NCI-H146 treated with DMSO at 0.1 percent for 48 hours (cell line): ENCODE measurements around the gene XPO6.

Experiments
- DNase-seq: peaks from one replicate; lab custom pipeline; 2025; ENCODE audit not compliant: unreplicated experiment; lab: John Stamatoyannopoulos, UW

Gene XPO6

GRCh38 chr16:28096983-28097899, 114.5 kb downstream of the XPO6 start:
- no peak for DNase-seq

GRCh38 chr16:28093385-28093725, 118.4 kb downstream of the XPO6 start:
- no peak for DNase-seq

- no peak for DNase-seq
Measured at GRCh38 chr16:28092721-28093384, 118.9 kb downstream of the XPO6 start.

GRCh38 chr16:28091656-28092055, 120.1 kb downstream of the XPO6 start:
- DNase-seq: no peak

GRCh38 chr16:28090646-28091377, 121.0 kb downstream of the XPO6 start:
- DNase-seq: no peak

- no peak for DNase-seq
Measured at GRCh38 chr16:28089992-28090365, 121.8 kb downstream of the XPO6 start.

- DNase-seq: no peak
Measured at GRCh38 chr16:28089205-28089991, 122.4 kb downstream of the XPO6 start.

GRCh38 chr16:28087675-28088300, 124.0 kb downstream of the XPO6 start:
- DNase-seq: no peak

- DNase-seq: no peak
Measured at GRCh38 chr16:28087140-28087660, 124.6 kb downstream of the XPO6 start.

GRCh38 chr16:28086186-28087139, 125.3 kb downstream of the XPO6 start:
- DNase-seq: no peak

GRCh38 chr16:28085389-28086171, 126.2 kb downstream of the XPO6 start:
- DNase-seq: no peak

GRCh38 chr16:28084209-28084608, 127.6 kb downstream of the XPO6 start:
- no peak for DNase-seq

GRCh38 chr16:28082624-28083023, 129.1 kb downstream of the XPO6 start:
- DNase-seq: no peak

GRCh38 chr16:28081391-28081968, 130.3 kb downstream of the XPO6 start:
- no peak for DNase-seq

GRCh38 chr16:28078261-28078660, 133.5 kb downstream of the XPO6 start:
- no peak for DNase-seq

- DNase-seq: no peak
Measured at GRCh38 chr16:28073836-28074235, 137.9 kb downstream of the XPO6 start.

- DNase-seq: no peak
Measured at GRCh38 chr16:28072087-28072486, 139.7 kb downstream of the XPO6 start.
